PFSK-1 (cell line): ENCODE measurements around the gene SRSF4.

Source experiments
- FOXP2 ChIP-seq: optimal IDR thresholded peaks from 2 replicates; pipeline ENCODE3; 2011; ENCODE audit warnings: borderline replicate concordance, control low read depth, inconsistent platforms; ENCODE audit not compliant: insufficient read depth; ENCODE audit errors: extremely low read length, extremely low read depth
- POLR2AphosphoS5 ChIP-seq: IDR thresholded peaks from 2 replicates; pipeline ENCODE4 v1.6.1; 2012; ENCODE audit warnings: low read depth, mild to moderate bottlenecking, control low read depth, low read length, moderate library complexity
- REST ChIP-seq, 2 experiments: IDR thresholded peaks; 2 replicates each; pipeline versions ENCODE4 v1.6.1 to v1.8.0; 2011 to 2012; ENCODE audit warnings: low read depth in 2 of 2, low read length in 2 of 2, control low read depth in 1 of 2, inconsistent platforms in 1 of 2, mild to moderate bottlenecking in 1 of 2, moderate library complexity in 1 of 2; ENCODE audit not compliant: insufficient read depth in 1 of 2
- SIN3A ChIP-seq: IDR thresholded peaks from 2 replicates; pipeline ENCODE4 v1.6.1; 2012; ENCODE audit warnings: mild to moderate bottlenecking, low read length, moderate library complexity, borderline replicate concordance; ENCODE audit not compliant: insufficient read depth
- TAF1 ChIP-seq: IDR thresholded peaks from 2 replicates; pipeline ENCODE4 v1.6.1; 2012; ENCODE audit warnings: low read length, control low read depth, borderline replicate concordance; ENCODE audit not compliant: insufficient read depth

DNA sequence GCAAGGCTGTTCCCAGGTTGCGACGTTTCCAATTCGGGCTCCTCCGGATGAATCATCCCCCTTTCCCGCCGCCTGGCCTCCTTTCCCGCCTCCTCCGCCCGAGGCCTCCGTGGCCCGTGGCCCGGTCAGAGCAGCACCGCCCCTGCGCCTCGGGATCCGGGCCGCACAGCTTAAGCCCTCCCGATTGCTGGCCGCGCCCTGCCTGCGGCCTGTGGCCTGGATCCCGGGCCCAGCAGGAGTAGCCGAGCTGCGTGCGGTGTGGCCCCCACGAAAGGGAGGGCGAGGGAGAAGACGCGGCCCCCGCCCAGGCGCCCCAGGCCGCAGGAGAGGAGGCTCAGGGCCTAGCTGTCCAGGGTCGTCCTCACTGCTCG is 59.0 kb downstream of the SRSF4 start:
- TF ChIP-seq POLR2AphosphoS5: no peak
- no peak for TF ChIP-seq SIN3A
- TF ChIP-seq REST (IDR thresholded peaks at IDR 0.05; ENCODE audit: insufficient read depth in 1 of 2, low read depth in 2 of 2, low read length in 2 of 2): no peak
- no peak for TF ChIP-seq TAF1
- TF ChIP-seq FOXP2: no peak
